ENCODE results near the gene FAM117B.
"Not testable (repeated sequence)": the region's sequence is repeated elsewhere in the genome, so short reads cannot be mapped to it uniquely, and the experiment has no call there.

Gene FAM117B

DNA sequence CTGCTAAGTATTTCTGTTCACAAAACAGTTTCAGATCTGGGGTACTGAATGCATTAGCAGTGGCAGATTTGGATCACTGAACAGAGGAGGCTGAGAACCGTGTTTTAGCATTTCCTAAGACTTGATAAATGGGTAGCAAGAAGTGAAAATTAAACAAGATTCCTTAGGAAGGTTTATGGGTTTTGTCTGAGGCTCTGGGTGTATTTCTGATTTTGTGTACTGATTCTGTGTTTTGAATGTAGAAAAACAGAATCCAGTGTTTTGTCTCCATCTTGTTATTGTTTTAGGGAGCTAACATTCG, 1.4 kb downstream of the FAM117B start:
- in situ Hi-C loops (cut with MboI; ENCODE audit: low sequenced_read_pairs): no loop called here

DNA sequence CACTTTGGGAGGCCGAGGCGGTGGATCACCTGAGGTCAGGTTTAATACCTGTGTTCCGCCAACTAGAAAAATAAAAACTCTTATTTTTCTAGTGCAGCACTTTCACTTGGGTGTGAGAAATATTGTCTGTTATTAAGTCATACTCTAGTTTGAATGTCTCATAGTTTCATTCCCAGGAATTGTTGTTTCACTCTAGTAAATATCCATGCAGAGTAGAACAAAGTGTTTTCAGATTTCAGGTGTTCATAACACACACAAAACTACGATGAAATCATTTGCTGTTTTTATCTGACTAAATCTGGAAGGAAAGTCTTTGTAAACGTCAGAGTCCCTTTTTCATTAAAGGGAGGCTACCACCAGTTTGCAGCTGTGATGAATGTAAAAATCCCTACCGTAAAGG, 4.0 kb downstream of the FAM117B start:
- in situ Hi-C loops (cut with MboI; ENCODE audit: low sequenced_read_pairs): no loop called here

DNA sequence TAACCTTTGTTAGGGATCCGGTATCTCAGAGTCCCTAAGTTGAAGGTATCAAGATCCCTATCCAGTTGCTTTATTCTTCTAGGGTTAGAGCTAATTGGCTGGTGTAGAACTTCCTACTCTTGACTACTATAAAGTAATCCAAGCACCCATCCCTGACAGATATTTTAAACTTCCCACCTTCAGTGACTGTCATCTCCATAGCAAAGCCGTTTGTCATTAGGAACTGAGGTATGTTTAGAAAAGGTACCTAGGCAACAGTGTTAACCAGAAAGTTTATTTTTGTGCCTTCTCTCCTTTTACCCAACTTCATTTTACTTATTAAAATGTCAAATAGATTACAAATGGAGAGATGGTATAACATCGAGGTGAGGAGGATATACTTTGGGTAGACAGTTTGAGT, 4.5 kb downstream of the FAM117B start:
- in situ Hi-C loops (cut with MboI; ENCODE audit: low sequenced_read_pairs): no loop called here

DNA sequence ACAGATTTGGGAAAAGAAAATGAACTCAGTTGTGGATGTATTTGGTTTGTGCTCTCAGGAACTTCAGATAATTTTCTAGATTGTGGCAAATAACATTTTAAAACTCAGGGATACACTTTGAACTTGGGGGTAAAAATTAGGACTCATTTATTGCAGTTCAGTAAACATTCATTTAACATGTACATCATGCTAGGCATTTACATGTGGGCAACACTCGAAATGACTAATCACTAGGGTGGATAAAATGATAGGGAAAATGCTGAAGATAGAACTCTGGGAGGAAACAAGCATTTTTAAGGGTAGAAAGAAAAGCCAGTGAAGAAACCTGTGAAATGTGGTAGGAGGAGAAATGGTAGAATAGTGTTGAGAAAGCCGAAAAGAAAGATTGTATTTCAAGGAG, 7.8 kb downstream of the FAM117B start:
- in situ Hi-C loops (cut with MboI; ENCODE audit: low sequenced_read_pairs): no loop called here

DNA sequence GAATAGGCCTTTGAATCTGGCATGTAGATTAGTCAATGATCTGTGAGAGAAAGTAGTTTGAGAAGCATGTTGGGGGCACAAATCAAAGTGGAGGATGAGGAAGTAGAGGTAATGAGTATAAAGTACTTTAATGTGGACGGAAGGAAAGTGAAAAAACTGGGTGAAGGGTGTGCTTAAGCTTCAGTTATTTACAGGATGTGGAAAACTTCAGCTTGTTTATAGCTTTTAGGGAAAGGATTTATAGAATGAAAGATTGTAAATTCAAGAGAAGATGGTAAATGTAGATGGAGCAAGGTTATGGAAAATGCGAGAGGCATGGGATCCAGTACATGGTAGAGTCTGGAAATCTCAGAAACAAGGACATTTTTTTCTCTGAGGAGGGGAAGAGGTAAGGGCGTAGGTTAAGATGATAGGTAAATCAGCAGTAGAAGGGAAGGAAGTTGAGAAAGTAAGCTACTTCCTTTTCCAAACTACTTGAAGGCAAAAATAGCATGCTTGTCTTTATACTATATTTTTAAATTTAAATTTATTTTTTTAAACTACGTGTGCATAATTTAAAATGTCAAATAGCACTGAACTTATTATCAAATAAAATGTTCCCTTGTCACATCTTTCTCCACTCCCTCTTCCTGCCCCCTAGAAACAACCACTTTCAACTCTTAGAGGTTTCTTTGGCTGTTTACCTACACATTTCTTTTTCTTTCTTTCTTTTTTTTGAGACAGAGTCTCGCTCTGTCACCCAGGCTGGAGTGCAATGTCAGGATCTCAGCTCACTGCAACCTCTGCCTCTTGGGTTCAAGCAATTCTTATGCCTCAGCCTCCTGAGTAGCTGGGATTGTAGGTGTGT, 8.5 kb downstream of the FAM117B start:
- in situ Hi-C loops (cut with MboI; ENCODE audit: low sequenced_read_pairs): no loop called here

DNA sequence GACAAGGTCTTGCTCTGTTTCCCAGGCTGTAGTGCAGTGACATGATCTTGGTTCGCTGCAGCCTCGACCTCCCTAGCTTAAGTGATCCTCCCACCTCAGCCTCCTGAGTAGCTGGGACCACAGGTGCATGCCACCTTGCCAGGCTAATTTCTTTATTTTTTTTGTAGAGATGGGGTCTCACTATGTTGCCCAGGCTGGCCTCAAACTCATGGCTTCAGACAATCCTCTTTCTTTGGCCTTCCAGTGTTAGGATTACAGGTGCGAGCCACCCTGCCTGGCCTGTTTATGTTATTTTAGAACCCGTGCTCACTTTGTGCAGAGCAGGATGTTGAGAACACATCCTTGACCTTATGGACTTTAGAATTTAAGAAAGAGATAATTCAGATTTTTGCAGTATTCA, 17.4 kb downstream of the FAM117B start:
- in situ Hi-C loops (cut with MboI; ENCODE audit: low sequenced_read_pairs): no loop called here

DNA sequence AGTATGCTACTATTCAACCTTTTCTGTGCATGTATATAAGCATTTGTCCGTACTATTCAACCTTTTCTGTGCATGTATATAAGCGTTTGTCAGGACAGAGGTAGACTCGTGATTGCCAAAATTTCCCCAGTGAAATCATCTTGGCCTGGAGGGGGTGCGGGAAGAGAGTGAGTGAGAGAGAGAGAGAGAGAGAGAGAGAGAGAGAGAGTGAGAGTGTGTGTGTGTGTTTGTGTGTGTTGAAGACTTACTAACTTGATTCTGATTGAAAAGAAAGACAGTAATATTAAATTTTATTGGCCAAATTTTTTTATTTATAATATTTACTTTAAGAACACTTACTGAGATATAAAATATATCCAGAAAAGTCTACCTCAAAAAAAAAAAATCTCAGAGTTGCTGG, 19.1 kb downstream of the FAM117B start:
- in situ Hi-C loops (cut with MboI; ENCODE audit: low sequenced_read_pairs): no loop called here

DNA sequence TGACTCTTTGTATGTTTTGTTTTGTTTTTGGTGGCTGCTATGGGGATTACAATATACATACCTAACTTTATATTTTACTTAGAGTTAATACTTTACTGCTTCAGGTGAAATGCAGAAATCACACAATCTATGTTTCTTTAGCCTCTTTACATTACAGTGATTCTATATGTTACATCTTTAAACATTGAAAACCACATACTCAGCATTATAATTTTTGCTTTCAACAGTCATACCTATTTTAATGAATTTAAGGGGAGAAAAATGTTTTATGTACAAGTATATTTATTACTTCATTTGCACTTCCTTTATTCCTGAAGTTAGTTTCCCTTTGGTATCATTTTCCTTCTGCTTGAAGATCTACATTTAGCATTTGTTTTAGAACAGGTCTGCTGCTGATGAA, 23.1 kb downstream of the FAM117B start:
- in situ Hi-C loops (cut with MboI; ENCODE audit: low sequenced_read_pairs): no loop called here

DNA sequence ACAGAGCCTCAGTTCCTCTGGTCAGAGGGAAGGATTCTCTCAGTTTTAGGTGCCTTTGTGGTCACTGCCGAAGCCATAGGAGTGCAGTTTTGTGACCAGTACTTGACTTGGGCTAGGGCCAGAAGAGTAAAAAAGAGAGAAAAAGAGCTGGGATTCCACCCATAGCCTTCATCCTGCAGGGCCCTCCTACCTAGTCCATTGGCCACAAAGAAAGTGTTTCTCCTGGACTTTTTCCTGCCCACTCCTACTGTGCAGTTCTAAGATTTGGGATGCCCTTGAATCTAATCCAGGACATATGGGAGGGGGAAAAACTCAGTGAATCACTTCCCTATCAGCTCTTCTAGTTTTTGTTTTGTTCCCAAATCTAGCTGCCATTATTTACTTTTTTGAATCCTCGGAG, 26.0 kb downstream of the FAM117B start:
- in situ Hi-C loops (cut with MboI; ENCODE audit: low sequenced_read_pairs): no loop called here

DNA sequence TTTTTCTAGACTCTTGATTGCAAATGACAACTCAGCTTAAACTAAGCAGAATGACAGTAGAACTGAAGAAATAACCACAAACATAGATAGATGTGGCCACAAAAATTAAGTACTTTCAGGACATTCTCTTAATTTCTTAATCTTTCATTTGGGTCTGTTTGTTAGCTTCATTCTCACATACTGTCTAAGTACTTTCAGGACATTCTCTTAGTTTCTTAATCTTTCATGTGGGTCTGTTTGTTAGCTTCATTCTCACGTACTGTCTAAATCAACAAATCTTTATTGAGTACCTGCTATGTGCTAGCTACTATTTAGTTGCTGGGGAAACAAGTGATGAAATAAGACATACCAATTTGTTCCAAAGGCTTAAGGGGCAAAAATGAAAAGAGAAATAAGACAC, 35.1 kb downstream of the FAM117B start:
- in situ Hi-C loops (cut with MboI; ENCODE audit: low sequenced_read_pairs): no loop called here

DNA sequence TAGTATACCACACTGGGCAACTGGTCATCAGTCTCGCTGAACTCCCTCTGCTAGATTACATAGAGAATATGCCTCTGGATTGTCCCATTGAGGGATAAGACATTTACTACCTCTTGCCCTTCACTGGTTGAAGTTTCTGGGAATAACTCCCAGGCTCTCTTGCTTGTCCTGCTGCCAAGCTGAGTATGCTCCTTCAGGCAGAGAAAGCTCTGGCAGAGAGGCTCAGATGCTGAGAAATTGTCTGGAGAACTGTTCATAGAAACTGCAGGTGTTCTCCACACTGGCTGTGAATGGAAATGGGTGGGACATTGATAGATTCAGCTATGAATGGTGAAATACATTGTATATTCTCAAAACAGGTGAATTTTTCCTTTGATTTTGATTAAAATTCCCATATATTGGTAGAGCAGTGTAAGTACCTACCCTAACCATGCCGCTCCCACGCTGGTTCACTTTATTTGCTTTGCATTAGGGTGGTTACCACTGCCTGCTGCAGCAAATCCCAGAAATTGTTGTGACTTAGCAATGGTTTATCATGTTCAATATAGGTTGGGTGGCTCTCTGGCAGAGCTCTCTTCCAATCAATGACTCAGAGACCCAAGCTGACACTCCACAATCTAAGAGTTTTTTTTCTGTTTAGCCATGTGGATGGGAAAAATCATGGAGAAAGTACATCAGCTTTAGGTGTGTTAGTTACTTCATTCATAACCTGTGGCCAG, 36.7 kb downstream of the FAM117B start:
- in situ Hi-C loops (cut with MboI; ENCODE audit: low sequenced_read_pairs): no loop called here

DNA sequence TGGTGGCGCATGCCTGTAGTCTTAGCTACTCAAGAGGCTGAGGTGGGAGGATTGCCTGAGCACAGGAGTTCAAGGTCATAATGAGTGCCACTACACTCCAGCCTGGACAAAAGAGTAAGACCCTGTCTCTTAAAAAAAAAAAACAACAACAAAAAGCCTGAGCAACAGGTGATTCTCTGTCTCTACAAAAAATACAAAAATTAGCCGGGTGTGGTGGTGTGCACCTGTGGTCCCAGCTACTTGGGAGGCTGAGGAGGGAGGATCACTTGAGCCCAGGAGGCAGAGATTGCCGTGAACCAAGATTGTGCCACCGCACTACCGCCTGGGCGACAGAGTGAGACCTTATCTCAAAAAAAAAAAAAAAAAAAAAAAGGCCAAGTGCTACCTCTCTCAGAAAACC, 40.3 kb downstream of the FAM117B start:
- in situ Hi-C loops (cut with MboI; ENCODE audit: low sequenced_read_pairs): not testable (repeated sequence)

DNA sequence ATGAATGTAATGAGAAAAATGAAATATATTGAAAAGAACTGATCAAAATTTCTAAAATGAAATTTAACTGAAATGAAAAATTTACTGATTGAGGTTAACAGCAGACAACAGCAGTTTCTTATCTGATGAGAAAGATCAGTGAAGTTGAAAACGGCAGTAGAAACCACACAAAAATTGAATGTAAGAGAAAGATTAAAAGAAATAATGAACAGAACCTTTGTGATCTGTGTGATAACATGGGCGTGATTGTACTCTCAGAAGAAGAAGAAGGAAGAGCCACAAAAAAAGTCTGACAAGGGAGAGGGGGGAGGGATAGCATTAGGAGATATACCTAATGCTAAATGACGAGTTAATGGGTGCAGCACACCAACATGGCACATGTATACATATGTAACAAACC, 45.2 kb downstream of the FAM117B start:
- in situ Hi-C loops (cut with MboI; ENCODE audit: low sequenced_read_pairs): no loop called here

DNA sequence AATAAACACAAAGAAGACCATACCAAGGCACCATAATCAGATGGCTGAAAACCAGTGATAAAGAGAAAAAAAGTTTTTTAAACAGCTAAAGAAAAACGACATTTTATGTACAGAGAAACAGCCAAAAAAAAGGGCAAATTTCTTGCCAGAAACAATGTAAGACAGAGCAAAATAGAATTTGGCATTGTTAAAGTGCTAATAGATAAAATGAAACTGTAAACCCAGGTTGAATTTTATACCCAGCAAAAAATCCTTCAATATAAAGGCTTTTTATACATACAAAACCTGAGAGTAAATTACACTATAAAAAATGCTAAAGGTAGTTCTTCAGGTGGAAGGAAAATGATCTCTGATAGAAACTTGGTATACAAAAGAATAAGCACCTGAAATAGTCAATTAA, 45.7 kb downstream of the FAM117B start:
- in situ Hi-C loops (cut with MboI; ENCODE audit: low sequenced_read_pairs): no loop called here

DNA sequence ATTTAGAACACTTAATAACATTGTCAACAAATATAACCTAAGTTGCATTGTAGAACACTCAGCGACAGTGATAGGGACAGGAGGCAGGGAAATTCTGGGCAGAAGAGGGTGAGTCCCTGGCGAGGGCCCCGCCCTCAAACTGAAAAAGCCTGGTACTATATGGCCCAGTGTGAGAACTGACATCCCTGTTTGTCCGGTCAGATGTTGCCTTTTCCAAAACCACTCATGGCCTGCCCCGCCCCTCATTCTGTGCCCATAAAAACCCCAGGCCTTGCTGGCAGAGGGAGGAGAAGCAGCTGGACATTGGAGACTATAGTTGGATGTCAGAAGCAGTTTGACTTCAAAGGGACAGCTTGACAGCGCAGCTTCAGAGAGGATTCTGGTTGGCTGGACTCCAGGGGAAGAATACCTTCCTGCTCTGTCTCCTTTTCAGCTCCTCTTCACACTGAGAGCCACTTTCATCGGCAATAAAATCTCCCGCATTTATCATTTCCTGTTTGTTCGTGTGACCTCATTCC, 47.0 kb downstream of the FAM117B start:
- in situ Hi-C loops (cut with MboI; ENCODE audit: low sequenced_read_pairs): no loop called here

DNA sequence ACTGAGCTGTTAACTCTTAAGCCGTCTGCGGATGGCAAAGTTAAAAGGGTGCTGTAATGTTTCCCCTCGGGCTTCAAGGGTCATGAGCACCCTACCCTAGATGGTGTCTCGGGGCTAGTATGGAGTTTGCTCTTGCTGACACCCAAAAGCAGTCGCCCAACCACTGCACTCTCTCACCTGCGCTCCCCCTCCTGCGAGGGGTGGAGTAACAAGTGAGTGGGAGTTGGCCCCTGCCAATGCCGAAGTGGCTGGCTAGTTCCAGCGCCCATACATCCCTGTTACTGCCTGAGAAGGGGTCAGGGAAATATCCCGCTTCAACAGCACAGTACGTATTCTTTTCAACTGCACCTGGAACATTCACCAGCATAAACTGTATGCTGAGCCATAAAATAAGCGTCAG, 47.5 kb downstream of the FAM117B start:
- in situ Hi-C loops (cut with MboI; ENCODE audit: low sequenced_read_pairs): no loop called here

DNA sequence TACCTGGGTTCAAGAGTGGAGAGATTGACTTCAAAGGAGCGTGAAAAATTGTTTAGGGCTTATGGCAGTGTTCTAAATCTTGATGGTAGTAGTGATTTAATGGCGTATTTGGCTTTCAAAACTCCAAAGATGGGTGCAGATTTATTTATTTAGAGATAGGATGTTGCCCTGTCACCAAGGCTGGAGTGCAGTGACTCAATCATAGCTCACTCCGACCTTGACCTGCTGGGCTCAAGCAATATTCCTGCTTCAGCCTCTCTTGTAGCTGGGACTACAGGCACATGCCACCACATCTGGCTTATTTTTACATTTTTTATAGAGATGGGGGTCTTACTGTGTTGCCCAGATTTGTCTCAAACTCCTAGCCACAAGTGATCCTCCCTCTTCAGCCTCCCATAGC, 52.5 kb downstream of the FAM117B start:
- in situ Hi-C loops (cut with MboI; ENCODE audit: low sequenced_read_pairs): no loop called here

DNA sequence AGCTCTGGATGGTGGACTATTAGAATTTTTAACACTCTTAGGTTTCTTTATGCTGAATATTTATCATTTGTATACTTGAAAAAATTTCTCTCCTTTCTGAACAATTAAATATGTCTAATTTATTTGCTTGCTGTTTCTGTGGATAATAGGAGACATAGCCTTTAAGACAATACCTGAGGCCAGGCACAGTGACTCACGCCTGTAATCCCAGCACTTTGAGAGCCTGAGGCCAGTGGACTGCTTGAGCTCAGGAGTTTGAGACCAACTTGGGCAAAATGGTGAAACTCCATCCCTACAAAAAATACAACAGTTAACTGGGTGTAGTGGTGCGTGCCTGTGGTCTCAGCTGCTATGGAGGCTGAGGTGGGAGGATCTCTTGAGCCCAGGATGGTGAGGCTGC, 54.7 kb downstream of the FAM117B start:
- in situ Hi-C loops (cut with MboI; ENCODE audit: low sequenced_read_pairs): no loop called here

DNA sequence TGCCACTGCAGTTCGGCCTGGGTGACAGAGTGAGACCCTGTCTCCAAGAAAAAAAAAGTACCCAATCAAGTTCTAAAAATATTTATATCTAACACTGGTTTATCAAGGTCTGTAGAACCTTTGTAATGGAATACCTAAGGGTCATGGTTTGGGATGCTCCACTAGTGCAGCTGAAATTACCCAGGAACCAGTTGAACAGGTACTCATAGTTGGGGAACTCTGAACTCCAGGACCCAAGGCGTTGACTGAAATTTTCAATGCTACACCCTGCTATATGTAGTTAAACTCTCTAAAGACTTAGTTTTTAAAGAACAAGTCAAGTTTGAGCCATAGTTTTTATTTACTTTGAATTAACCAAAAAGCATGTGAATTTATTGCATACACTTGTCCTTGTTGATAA, 55.1 kb downstream of the FAM117B start:
- in situ Hi-C loops (cut with MboI; ENCODE audit: low sequenced_read_pairs): no loop called here

DNA sequence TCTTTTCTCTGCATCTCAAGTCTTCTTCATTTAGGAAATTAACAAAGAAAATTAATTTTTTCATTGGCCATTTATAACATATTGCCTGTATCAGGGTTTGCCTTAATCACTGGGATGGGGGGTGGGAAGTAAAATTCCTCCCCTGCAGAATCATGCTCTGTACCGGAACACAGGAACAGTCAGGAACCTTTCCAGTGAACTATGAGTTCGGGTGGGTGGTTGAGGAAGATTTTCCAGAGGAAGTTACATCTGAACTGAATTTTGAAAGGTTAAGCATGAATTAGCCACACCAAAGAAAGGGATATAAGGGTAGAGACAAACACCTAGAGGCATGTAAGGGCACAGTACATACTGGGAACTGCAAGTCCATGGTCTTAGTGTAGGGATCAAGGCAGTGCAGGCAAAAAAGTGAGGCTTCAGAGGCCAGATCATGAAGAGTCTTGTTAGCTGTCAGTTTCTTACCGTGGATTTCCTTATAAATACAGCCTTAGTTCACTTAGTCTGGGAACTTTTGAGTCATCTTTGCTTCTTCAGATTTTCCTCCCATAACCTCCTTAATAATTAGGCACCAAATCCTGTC, 55.6 kb downstream of the FAM117B start:
- in situ Hi-C loops (cut with MboI; ENCODE audit: low sequenced_read_pairs): no loop called here

DNA sequence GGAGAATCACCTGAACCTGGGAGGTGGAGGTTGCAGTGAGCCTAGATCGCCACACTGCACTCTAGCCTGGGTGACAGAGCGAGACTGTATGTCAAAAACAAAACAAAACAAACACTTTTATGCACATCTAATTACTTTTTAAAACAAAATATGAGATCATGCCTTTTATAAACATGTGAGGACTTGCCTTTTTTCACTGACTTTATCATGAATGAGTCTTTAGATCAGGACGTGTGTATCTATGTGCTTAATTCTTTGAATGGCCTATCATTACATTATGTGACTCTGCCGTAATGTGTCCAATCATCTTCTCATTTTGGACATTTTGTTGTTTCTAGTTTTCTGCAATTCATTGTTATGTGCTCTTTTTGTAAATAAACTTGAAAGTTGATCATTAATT, 58.7 kb downstream of the FAM117B start:
- in situ Hi-C loops (cut with MboI; ENCODE audit: low sequenced_read_pairs): no loop called here

DNA sequence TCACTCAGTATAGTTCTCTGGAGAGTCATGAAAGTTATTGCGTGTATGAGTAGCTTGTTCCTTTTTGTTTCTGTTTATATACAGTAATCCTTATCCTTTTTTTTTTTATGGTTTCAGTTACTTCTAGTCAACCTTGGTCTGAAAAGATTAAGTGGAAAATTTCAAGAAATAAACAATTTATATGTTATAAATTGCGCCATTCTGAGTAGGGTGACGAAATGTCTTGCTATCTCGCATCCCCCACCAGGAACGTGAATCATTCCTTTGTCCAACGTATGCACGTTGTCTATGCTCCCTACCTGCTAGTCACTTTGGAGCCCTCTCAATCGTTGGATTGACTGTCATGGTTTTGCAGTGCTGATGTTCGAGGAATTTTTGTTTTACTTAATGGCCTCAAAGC, 60.4 kb downstream of the FAM117B start:
- in situ Hi-C loops (cut with MboI; ENCODE audit: low sequenced_read_pairs): no loop called here
